A673 (cell line): ENCODE results near the gene MVK. TPM values are rescaled to one million over a fixed set of nuclear protein-coding genes. Genes with fewer than 3 reads are reported as not detected.

Experiments used
- BruUV-seq: library from RNA; stranded (reverse); fragments of 400-500 nt; replicated peaks from 2 replicates; lab custom pipeline; 2021; lab: Mats Ljungman, UMichigan
- CTCF ChIA-PET: fragments of 300-600 bp; sonication (Branson Sonifier 250); formaldehyde crosslinking; loops from one replicate; lab custom pipeline; 2022; ENCODE audit warnings: antibody characterized with exemption; lab: Charles Lee
- POLR2A ChIA-PET: fragments of 300-600 bp; sonication (Branson Sonifier 250); formaldehyde crosslinking; loops from one replicate; lab custom pipeline; 2022; ENCODE audit warnings: antibody characterized with exemption; ENCODE audit not compliant: low non-redundant PET; lab: Charles Lee
- DNase-seq: peaks from one replicate; pipeline ENCODE4 v3.0.0-alpha.2; 2015; ENCODE audit warnings: low spot score
- H3K27ac ChIP-seq: fragments of 200-600 bp; sonication (generic); 2 replicates; pipeline ENCODE4 v1.5.1; 2016; ENCODE audit warnings: mixed run types, low read depth, mild to moderate bottlenecking, mixed read lengths, antibody characterized with exemption, low read length; ENCODE audit not compliant: poor library complexity, severe bottlenecking
- H3K27me3 ChIP-seq: fragments of 200-600 bp; sonication (generic); replicated peaks from 2 replicates; pipeline ENCODE4 v1.6.1; 2017; ENCODE audit warnings: mixed run types, low read depth, mild to moderate bottlenecking, mixed read lengths, antibody characterized with exemption, low read length; ENCODE audit not compliant: insufficient read depth, poor library complexity
- H3K36me3 ChIP-seq: fragments of 200-600 bp; sonication (generic); 2 replicates; pipeline ENCODE4 v1.6.1; 2016; ENCODE audit warnings: mixed run types, mild to moderate bottlenecking, mixed read lengths, antibody characterized with exemption, low read length; ENCODE audit not compliant: insufficient read depth, poor library complexity, severe bottlenecking
- H3K4me1 ChIP-seq: fragments of 200-600 bp; sonication (generic); 2 replicates; pipeline ENCODE4 v1.6.1; 2017; ENCODE audit warnings: mixed run types, mild to moderate bottlenecking, mixed read lengths, antibody characterized with exemption, low read length; ENCODE audit not compliant: insufficient read depth, poor library complexity, severe bottlenecking
- H3K4me3 ChIP-seq: fragments of 200-600 bp; sonication (generic); 2 replicates; pipeline ENCODE4 v1.5.1; 2016; ENCODE audit warnings: low read depth, mixed run types, mild to moderate bottlenecking, mixed read lengths, low read length; ENCODE audit not compliant: poor library complexity, severe bottlenecking
- H3K9me3 ChIP-seq: fragments of 200-600 bp; sonication (generic); 2 replicates; pipeline ENCODE4 v1.6.1; 2016; ENCODE audit warnings: mixed run types, low read depth, mild to moderate bottlenecking, mixed read lengths, antibody characterized with exemption, low read length; ENCODE audit not compliant: poor library complexity, severe bottlenecking
- CTCF ChIP-seq: fragments of 300-800, 200-600 bp; sonication (generic); conservative IDR thresholded peaks from 2 replicates; pipeline ENCODE4 v1.5.1; 2017; ENCODE audit warnings: low read depth, mild to moderate bottlenecking, antibody characterized with exemption, low read length, moderate library complexity, mixed read lengths
- EZH2 ChIP-seq: fragments of 200-600 bp; sonication (generic); IDR thresholded peaks from 2 replicates; pipeline ENCODE4 v1.6.1; 2017; ENCODE audit warnings: borderline replicate concordance, low read depth, mild to moderate bottlenecking, mixed read lengths, antibody characterized with exemption, low read length; ENCODE audit not compliant: poor library complexity, severe bottlenecking
- intact Hi-C: fragments of 100-400 bp; cut with micrococcal nuclease; formaldehyde crosslinking; loops from one replicate; pipeline ENCODE4 v1.10.0; 2022; ENCODE audit not compliant: unreplicated experiment
- total RNA-seq: library from RNA; stranded (reverse); gene quantifications from 2 replicates; pipeline ENCODE4 v1.2.3, GENCODE V29; 2021

MVK gene
- total RNA-seq, 1 experiment from 2014 or later, result 56.0 TPM

GRCh38 chr12:109575683-109576082 is 2.1 kb downstream of the MVK start:
- POLR2A ChIA-PET, result no interaction called here
- BruUV-seq, result no TSS peak

GRCh38 chr12:109577311-109577710 is 3.7 kb downstream of the MVK start:
- intact Hi-C loops, result no loop called here
- no TSS peak for BruUV-seq
- no peaks in the 10 kb centered on the region for H3K9me3 ChIP-seq
- no peak overlapping the region for H3K27ac ChIP-seq
- ChIA-PET POLR2A (no interaction called here), CTCF (no interaction called here)
- peaks cover 4% of the 10 kb centered on the region for H3K4me1 ChIP-seq
- peaks cover 68% of the 10 kb centered on the region for H3K36me3 ChIP-seq
- H3K27me3 ChIP-seq, result no peaks in the 10 kb centered on the region
- H3K4me3 ChIP-seq, result no peak overlapping the region
- TF ChIP-seq CTCF, result no peak
- no peak for TF ChIP-seq EZH2
- DNase-seq, result no peak

More at GRCh38 chr12:109575683-109576082, 2.1 kb downstream of the MVK start:
- Histone ChIP-seq H3K36me3 (peaks cover 66% of the 10 kb centered on the region), H3K27me3 (no peaks in the 10 kb centered on the region), H3K27ac (no peak overlapping the region), H3K4me3 (no peak overlapping the region), H3K4me1 (peaks cover 4% of the 10 kb centered on the region), H3K9me3 (no peaks in the 10 kb centered on the region)
- intact Hi-C loops, result no loop called here
- CTCF ChIA-PET, result interaction anchor here (0.6 kb wide), 1 partner anchor 449 kb away, joined by 7 read pairs; no protein-coding TSS in a partner anchor
- DNase-seq, result no peak
- no peak for TF ChIP-seq EZH2
- no peak for TF ChIP-seq CTCF

- Histone ChIP-seq H3K4me3 (no peak overlapping the region), H3K4me1 (peaks cover 4% of the 10 kb centered on the region), H3K9me3 (no peaks in the 10 kb centered on the region), H3K27ac (no peak overlapping the region), H3K27me3 (no peaks in the 10 kb centered on the region), H3K36me3 (peaks cover 73% of the 10 kb centered on the region)
- no TSS peak for BruUV-seq
- ChIA-PET CTCF (interaction anchor here (0.6 kb wide), 1 partner anchor 50 kb away, joined by 3 read pairs; no protein-coding TSS in a partner anchor), POLR2A (no interaction called here)
- intact Hi-C loops, result no loop called here
- TF ChIP-seq EZH2, result no peak
- no peak for TF ChIP-seq CTCF
- no peak for DNase-seq
Observed at GRCh38 chr12:109578330-109578927, 4.8 kb downstream of the MVK start.
